DND-41 (cell line): ENCODE data around the gene AHNAK.
"Not testable (repeated sequence)": the region's sequence is repeated elsewhere in the genome, so short reads cannot be mapped to it uniquely, and the experiment has no call there.

ENCODE experiments used
- ATAC-seq: fragments of 200-7000 bp; cut with Tn5 transposase; 3 replicates; pipeline ENCODE4 v1.9.1; 2021; ENCODE audit warnings: low read depth; ENCODE audit not compliant: insufficient read depth
- DNase-seq: peaks from one replicate; pipeline ENCODE4 v3.0.0-alpha.2; 2020
- H2AFZ ChIP-seq: 2 replicates; pipeline ENCODE4 v1.6.0; 2012; ENCODE audit warnings: low read depth, low read length
- H3K27ac ChIP-seq: 2 replicates; pipeline ENCODE4 v1.5.1; 2012; ENCODE audit warnings: low read length, inconsistent platforms
- H3K27me3 ChIP-seq: fragments of 200-600 bp; sonication (generic); 2 replicates; pipeline ENCODE4 v1.6.0; 2012; ENCODE audit warnings: low read length, mild to moderate bottlenecking, inconsistent platforms; ENCODE audit not compliant: insufficient read depth, poor library complexity
- H3K36me3 ChIP-seq: 2 replicates; pipeline ENCODE4 v1.5.1; 2012; ENCODE audit warnings: low read length, inconsistent platforms; ENCODE audit not compliant: insufficient read depth
- H3K4me1 ChIP-seq: 2 replicates; pipeline ENCODE4 v1.5.1; 2012; ENCODE audit warnings: mild to moderate bottlenecking, low read length; ENCODE audit not compliant: insufficient read depth
- H3K4me2 ChIP-seq: 2 replicates; pipeline ENCODE4 v1.6.0; 2012; ENCODE audit warnings: mild to moderate bottlenecking, moderate library complexity, low read length, inconsistent platforms; ENCODE audit not compliant: insufficient read depth
- H3K4me3 ChIP-seq, 2 experiments: fragments of 200-600 bp in 1 of 2; shearing (Covaris generic) in 1 of 2; 2 replicates each; pipeline ENCODE4 v1.5.1; 2012 to 2016; ENCODE audit warnings: inconsistent platforms in 2 of 2, low read length in 2 of 2, mild to moderate bottlenecking in 2 of 2, low read depth in 1 of 2, moderate library complexity in 1 of 2
- H3K79me2 ChIP-seq: 2 replicates; pipeline ENCODE4 v1.6.0; 2012; ENCODE audit warnings: low read length, inconsistent platforms; ENCODE audit not compliant: insufficient read depth
- H3K9ac ChIP-seq: 2 replicates; pipeline ENCODE4 v1.6.0; 2012; ENCODE audit warnings: low read depth, mild to moderate bottlenecking, inconsistent platforms, low read length, moderate library complexity
- H3K9me3 ChIP-seq: 2 replicates; pipeline ENCODE4 v1.5.1; 2012; ENCODE audit warnings: low read length, moderate library complexity, mild to moderate bottlenecking, inconsistent platforms; ENCODE audit not compliant: insufficient read depth, severe bottlenecking
- H4K20me1 ChIP-seq: 2 replicates; pipeline ENCODE4 v1.6.0; 2012; ENCODE audit warnings: low read length; ENCODE audit not compliant: insufficient read depth
- EZH2 ChIP-seq: IDR thresholded peaks from 3 replicates; pipeline ENCODE4 v1.6.1; 2012; ENCODE audit warnings: borderline replicate concordance, low read depth, mild to moderate bottlenecking, moderate library complexity, low read length, inconsistent platforms; ENCODE audit not compliant: severe bottlenecking
- TF ChIP-seq, protein P1 (sequence below): IDR thresholded peaks from 2 replicates; pipeline ENCODE4 v1.5.1; 2012; ENCODE audit warnings: borderline replicate concordance, low read length, moderate library complexity, mild to moderate bottlenecking; ENCODE audit not compliant: poor library complexity, severe bottlenecking; ENCODE audit errors: extremely low read depth

Gene AHNAK

DNA sequence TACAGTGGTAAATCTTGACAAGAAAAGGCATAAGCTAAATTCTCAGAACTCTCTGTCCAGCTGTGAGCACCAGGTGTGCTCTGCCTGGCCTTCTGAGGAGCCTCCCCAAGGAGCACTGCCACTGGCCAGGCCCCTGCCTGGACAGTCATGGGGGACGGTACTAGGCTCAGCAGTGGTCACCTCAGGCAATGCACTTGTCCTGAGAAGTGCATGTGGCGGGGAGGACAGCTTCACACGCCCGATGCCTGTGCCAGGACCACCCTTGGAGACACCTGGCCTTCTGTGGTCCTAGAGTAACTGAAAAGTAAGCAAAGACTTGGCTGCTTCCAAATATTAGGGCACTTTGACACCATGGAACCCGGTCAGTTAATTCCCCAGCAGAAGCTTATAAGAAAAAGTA, 156.4 kb downstream of the AHNAK start:
- ATAC-seq (no peak), DNase-seq (no peak)
- H3K79me2 ChIP-seq, result no peaks in the 10 kb centered on the region
- H3K9ac ChIP-seq, result no peak overlapping the region
- no peak overlapping the region for H3K27ac ChIP-seq
- no peaks in the 10 kb centered on the region for H3K36me3 ChIP-seq
- H3K4me1 ChIP-seq, result no peaks in the 10 kb centered on the region
- TF ChIP-seq, protein P1, sequence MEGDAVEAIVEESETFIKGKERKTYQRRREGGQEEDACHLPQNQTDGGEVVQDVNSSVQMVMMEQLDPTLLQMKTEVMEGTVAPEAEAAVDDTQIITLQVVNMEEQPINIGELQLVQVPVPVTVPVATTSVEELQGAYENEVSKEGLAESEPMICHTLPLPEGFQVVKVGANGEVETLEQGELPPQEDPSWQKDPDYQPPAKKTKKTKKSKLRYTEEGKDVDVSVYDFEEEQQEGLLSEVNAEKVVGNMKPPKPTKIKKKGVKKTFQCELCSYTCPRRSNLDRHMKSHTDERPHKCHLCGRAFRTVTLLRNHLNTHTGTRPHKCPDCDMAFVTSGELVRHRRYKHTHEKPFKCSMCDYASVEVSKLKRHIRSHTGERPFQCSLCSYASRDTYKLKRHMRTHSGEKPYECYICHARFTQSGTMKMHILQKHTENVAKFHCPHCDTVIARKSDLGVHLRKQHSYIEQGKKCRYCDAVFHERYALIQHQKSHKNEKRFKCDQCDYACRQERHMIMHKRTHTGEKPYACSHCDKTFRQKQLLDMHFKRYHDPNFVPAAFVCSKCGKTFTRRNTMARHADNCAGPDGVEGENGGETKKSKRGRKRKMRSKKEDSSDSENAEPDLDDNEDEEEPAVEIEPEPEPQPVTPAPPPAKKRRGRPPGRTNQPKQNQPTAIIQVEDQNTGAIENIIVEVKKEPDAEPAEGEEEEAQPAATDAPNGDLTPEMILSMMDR, result no peak
- no peak for TF ChIP-seq EZH2
- no peak overlapping the region for H3K4me3 ChIP-seq
- no peaks in the 10 kb centered on the region; the same call in 1 of the 2 replicates for H4K20me1 ChIP-seq
- H3K4me2 ChIP-seq, result no peak overlapping the region
- H3K27me3 ChIP-seq, result peaks cover 28% of the 10 kb centered on the region
- no peak overlapping the region for H2AFZ ChIP-seq
- H3K9me3 ChIP-seq, result no peaks in the 10 kb centered on the region

DNA sequence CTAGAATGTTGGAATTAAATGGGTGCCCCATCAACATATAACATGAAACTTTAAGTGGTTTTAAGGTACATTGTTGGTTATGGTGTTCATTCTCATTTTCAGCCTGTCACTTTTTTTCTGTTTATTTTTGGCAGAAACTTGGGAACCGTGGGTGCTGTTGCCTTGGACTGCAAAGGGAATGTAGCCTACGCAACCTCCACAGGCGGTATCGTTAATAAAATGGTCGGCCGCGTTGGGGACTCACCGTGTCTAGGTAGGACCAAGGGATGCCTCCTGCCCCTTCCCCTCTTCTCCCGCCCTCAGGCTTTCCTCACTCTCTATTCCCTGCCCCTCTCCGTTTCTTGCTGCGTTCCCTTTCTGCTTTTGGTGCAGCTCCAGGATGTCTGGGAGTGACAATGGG, 157.6 kb downstream of the AHNAK start:
- DNase-seq (no peak), ATAC-seq (no peak)
- Histone ChIP-seq H3K27me3 (peaks cover 28% of the 10 kb centered on the region), H2AFZ (no peak overlapping the region), H3K4me3 (no peak overlapping the region), H3K36me3 (no peaks in the 10 kb centered on the region), H4K20me1 (no peaks in the 10 kb centered on the region; the same call in 1 of the 2 replicates), H3K4me2 (no peak overlapping the region), H3K4me1 (no peaks in the 10 kb centered on the region), H3K9ac (no peak overlapping the region), H3K9me3 (no peaks in the 10 kb centered on the region), H3K79me2 (no peaks in the 10 kb centered on the region), H3K27ac (no peak overlapping the region)
- TF ChIP-seq EZH2, result no peak
- TF ChIP-seq, protein P1, result no peak

DNA sequence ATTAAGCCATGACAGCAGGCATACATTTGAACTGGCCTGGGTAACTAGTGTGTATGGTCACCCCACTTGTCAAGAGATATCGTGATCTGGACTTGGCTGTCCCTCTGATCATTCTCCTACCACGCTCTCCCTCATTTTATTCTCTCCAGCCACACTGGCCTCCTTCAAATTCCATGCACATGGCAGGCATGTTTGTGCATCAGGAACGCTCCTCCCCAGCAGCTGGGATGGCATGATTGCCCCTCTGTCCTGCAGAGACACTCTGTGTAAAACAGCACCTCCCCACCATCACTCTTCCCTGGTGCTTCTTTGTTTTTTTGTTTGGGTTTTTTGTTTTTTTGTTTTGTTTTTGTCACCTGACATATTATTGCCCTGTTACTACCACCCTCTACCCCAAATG, 159.2 kb downstream of the AHNAK start:
- no peaks in the 10 kb centered on the region for H3K79me2 ChIP-seq
- H3K4me1 ChIP-seq, result no peaks in the 10 kb centered on the region
- no peak for TF ChIP-seq EZH2
- TF ChIP-seq, protein P1, result no peak
- no peaks in the 10 kb centered on the region for H3K36me3 ChIP-seq
- H3K4me2 ChIP-seq, result no peak overlapping the region
- H4K20me1 ChIP-seq, result no peaks in the 10 kb centered on the region; the same call in 1 of the 2 replicates
- no peaks in the 10 kb centered on the region for H3K9me3 ChIP-seq
- no peak overlapping the region for H3K27ac ChIP-seq
- H3K4me3 ChIP-seq, result no peak overlapping the region
- peaks cover 28% of the 10 kb centered on the region for H3K27me3 ChIP-seq
- DNase-seq (no peak), ATAC-seq (no peak)
- no peak overlapping the region for H2AFZ ChIP-seq
- H3K9ac ChIP-seq, result no peak overlapping the region

DNA sequence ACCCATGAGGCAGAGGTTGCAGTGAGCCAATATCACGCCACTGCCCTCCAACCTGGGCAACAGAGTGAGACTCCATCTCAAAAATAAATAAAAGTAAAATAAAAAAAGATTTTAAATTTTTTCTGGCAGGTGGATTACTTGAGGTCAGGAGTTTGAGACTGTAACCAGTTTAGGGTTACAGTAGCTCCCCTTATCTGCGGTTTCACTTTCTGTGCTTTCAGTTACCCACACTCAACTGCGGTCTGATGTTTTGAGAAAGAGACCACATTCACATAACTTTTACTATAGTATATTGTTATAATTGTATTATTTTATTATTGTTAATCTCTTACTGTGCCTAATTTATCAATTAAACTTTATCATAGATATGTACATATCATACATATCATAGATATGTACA, 160.5 kb downstream of the AHNAK start:
- H3K27ac ChIP-seq, H3K36me3 ChIP-seq, H3K9me3 ChIP-seq, H2AFZ ChIP-seq, DNase-seq, H3K79me2 ChIP-seq, H3K4me1 ChIP-seq, H3K4me3 ChIP-seq, H4K20me1 ChIP-seq, H3K9ac ChIP-seq, ATAC-seq, H3K4me2 ChIP-seq: not testable (repeated sequence)
- H3K27me3 ChIP-seq, result peaks cover 21% of the 10 kb centered on the region
